BLaER1 treated with 17β-estradiol and CSF1 and Interleukin-3, amounts not matched to agents 10 nM and 100 nM (cell line): ENCODE data around the gene ANXA1.
A peak's percentile ranks its signal among the peaks of the same experiment; 100 is the strongest.

ENCODE experiments used
- H3K27ac ChIP-seq, 11 experiments: shearing (Covaris generic); formaldehyde crosslinking; 2 replicates each; pipeline ENCODE4 v1.8.1; 2022
- H3K27me3 ChIP-seq, 11 experiments: shearing (Covaris generic); formaldehyde crosslinking; 2 replicates each; pipeline ENCODE4 v1.8.1; 2022
- H3K36me3 ChIP-seq, 11 experiments: shearing (Covaris generic); formaldehyde crosslinking; 2 replicates each; pipeline ENCODE4 v1.8.1; 2022
- H3K4me1 ChIP-seq, 10 experiments: shearing (Covaris generic); formaldehyde crosslinking; 2 replicates each; pipeline ENCODE4 v1.8.1; 2022
- H3K4me2 ChIP-seq, 11 experiments: shearing (Covaris generic); formaldehyde crosslinking; 2 replicates each; pipeline ENCODE4 v1.8.1; 2022
- H3K4me3 ChIP-seq, 10 experiments: shearing (Covaris generic); formaldehyde crosslinking; 2 replicates each; pipeline ENCODE4 v1.8.1; 2022
- H3K9ac ChIP-seq, 11 experiments: shearing (Covaris generic); formaldehyde crosslinking; 2 replicates each; pipeline ENCODE4 v1.8.1; 2022
- H3K9me3 ChIP-seq, 11 experiments: shearing (Covaris generic); formaldehyde crosslinking; replicated peaks in 1 of 11; 2 replicates each; pipeline ENCODE4 v1.8.1; 2022
- H4K20me1 ChIP-seq, 11 experiments: shearing (Covaris generic); formaldehyde crosslinking; 2 replicates each; pipeline ENCODE4 v1.8.1; 2022
- Cebpa-rat ChIP-seq, 11 experiments: shearing (Covaris generic); IDR thresholded peaks; 2 replicates each; pipeline ENCODE4 v1.8.1; 2022

The ANXA1 gene

GRCh38 chr9:73135394-73135793 is 16.3 kb upstream of the ANXA1 start:
- Histone ChIP-seq H3K9me3 (no peaks in the 10 kb centered on the region), H4K20me1 (no peaks in the 10 kb centered on the region), H3K27ac (no peak overlapping the region), H3K36me3 (no peaks in the 10 kb centered on the region), H3K4me2 (no peak overlapping the region), H3K4me1 (peaks cover 4 to 55% (median 15%) of the 10 kb centered on the region in 10 experiments; a peak in 18 of 20 replicates), H3K27me3 (no peaks in the 10 kb centered on the region), H3K4me3 (no peak overlapping the region), H3K9ac (no peak overlapping the region)
- no peak for TF ChIP-seq Cebpa-rat (IDR thresholded peaks at IDR 0.05)

DNA sequence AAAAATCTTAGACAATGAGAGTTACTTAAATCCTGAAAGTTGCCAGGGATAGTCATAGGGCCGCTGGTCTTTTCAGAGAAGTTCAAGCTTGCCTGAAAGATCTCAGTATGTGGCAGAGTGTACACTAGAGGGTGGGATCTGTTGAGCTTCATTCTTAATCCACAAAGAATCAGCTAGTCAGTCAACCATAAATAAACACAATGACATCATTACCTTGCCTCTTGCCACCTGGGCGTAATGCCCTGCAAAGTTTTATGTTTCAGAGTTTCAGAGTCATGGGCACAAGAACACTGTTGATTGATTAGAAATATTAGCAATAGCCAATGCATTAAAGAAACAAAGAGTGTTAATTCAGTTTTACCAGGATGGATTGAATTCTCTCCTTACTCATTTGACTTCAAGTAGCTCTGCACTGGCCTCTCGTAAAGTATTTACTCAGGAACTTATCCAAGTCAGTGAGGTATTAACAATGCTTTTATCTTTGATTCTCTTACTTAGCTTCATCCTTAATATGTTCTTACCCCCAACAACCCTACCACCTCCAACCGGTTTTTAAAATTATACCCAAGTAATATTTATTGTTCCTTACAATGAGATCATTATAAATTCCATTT is 14.3 kb upstream of the ANXA1 start:
- no peak for TF ChIP-seq Cebpa-rat (IDR thresholded peaks at IDR 0.05)
- Histone ChIP-seq H4K20me1 (no peaks in the 10 kb centered on the region), H3K9me3 (no peaks in the 10 kb centered on the region; a peak in 1 of 22 replicates), H3K27ac (no peak overlapping the region), H3K9ac (no peak overlapping the region), H3K27me3 (no peaks in the 10 kb centered on the region), H3K4me2 (no peak overlapping the region), H3K4me1 (peaks cover 0 to 57% (median 9%) of the 10 kb centered on the region in 10 experiments; a peak in 11 of 20 replicates), H3K4me3 (no peak overlapping the region), H3K36me3 (no peaks in the 10 kb centered on the region)

DNA sequence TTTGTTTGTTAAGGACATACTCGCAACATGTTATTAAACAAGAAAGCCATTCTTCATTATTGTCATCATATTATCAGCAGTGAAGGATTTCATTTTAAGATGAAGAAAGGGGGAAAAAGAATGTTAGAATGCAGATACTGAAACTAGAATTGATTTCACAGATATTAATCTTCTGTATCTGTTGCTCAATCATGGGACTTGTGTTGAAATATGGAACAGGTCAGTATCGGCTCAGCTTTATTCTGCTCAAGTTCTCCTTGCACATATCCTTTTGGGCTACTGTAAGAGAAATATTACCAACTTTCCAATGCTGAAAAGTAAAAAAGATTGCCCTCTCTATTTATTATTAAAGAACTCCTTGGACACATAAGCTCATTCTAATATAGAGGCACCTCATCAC is 13.8 kb upstream of the ANXA1 start:
- H3K9me3 ChIP-seq, result no peaks in the 10 kb centered on the region; a peak in 1 of 22 replicates
- H4K20me1 ChIP-seq, result no peaks in the 10 kb centered on the region
- TF ChIP-seq Cebpa-rat (IDR thresholded peaks at IDR 0.05), result no peak
- H3K36me3 ChIP-seq, result no peaks in the 10 kb centered on the region
- no peak overlapping the region for H3K27ac ChIP-seq
- H3K4me1 ChIP-seq, result peaks cover 0 to 55% (median 7%) of the 10 kb centered on the region in 10 experiments; a peak in 11 of 20 replicates
- no peak overlapping the region for H3K4me3 ChIP-seq
- H3K4me2 ChIP-seq, result peak overlapping the region in 3 of 11 experiments; percentile 54 to 72 (median 65); a peak in 5 of 22 replicates
- no peaks in the 10 kb centered on the region for H3K27me3 ChIP-seq
- no peak overlapping the region for H3K9ac ChIP-seq

GRCh38 chr9:73138516-73138915 is 13.1 kb upstream of the ANXA1 start:
- peak overlapping the region in 3 of 11 experiments; percentile 54 to 72 (median 65); a peak in 5 of 22 replicates for H3K4me2 ChIP-seq
- TF ChIP-seq Cebpa-rat (IDR thresholded peaks at IDR 0.05), result no peak

GRCh38 chr9:73141282-73141681 is 10.4 kb upstream of the ANXA1 start:
- Histone ChIP-seq H3K4me2 (peak overlapping the region in 2 of 11 experiments; percentile 3 to 26; a peak in 1 of 22 replicates), H3K9ac (no peak overlapping the region), H3K4me3 (no peak overlapping the region), H4K20me1 (no peaks in the 10 kb centered on the region), H3K9me3 (no peaks in the 10 kb centered on the region; a peak in 1 of 22 replicates), H3K27me3 (no peaks in the 10 kb centered on the region), H3K4me1 (peaks cover 0 to 75% (median 26%) of the 10 kb centered on the region in 10 experiments; a peak in 14 of 20 replicates), H3K36me3 (no peaks in the 10 kb centered on the region), H3K27ac (no peak overlapping the region)
- no peak for TF ChIP-seq Cebpa-rat (IDR thresholded peaks at IDR 0.05)

More at GRCh38 chr9:73138516-73138915, 13.1 kb upstream of the ANXA1 start:
- Histone ChIP-seq H3K36me3 (no peaks in the 10 kb centered on the region), H3K27me3 (no peaks in the 10 kb centered on the region), H4K20me1 (no peaks in the 10 kb centered on the region), H3K27ac (peak overlapping the region in 1 of 11 experiments; percentile 32; a peak in 2 of 22 replicates), H3K9me3 (no peaks in the 10 kb centered on the region; a peak in 1 of 22 replicates), H3K4me1 (peaks cover 0 to 55% (median 3%) of the 10 kb centered on the region in 10 experiments; a peak in 12 of 20 replicates), H3K4me3 (no peak overlapping the region), H3K9ac (no peak overlapping the region)

DNA sequence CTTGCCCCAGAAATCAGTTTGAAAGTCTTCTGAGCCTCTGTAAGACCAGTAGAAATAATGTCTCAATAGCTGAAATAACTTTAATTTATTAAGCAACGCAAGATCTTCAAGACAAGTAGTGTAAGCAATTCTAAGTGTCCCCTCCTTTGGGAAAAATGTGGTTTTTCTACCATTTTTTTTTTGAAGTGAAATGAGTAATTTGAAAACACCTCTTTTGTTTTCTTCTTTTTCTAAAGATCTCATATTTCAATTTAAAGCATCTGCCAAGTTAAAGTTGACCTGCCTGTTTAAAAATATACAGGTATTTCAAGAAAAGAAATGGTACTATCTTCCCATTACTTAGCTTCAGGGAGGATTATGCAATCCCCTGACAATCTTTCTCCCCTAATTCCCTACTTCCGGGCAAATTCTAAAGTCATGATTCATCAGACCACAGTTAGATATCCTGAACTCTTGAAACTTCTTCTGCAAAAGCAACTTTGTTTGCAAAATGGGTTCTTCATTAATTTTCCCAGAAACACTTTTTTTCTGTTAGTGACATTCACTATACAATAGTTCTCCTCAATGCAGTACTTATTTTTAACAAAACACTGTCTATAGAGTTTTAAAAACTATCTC is 7.8 kb upstream of the ANXA1 start:
- Histone ChIP-seq H3K9ac (no peak overlapping the region), H3K4me3 (no peak overlapping the region), H3K36me3 (no peaks in the 10 kb centered on the region), H4K20me1 (no peaks in the 10 kb centered on the region), H3K9me3 (no peaks in the 10 kb centered on the region; a peak in 1 of 22 replicates), H3K4me2 (peak overlapping the region in 7 of 11 experiments; percentile 26 to 95 (median 60); a peak in 12 of 22 replicates), H3K4me1 (peaks cover 9 to 85% (median 42%) of the 10 kb centered on the region in 10 experiments; a peak in 19 of 20 replicates), H3K27me3 (no peaks in the 10 kb centered on the region), H3K27ac (peak overlapping the region in 8 of 11 experiments; percentile 26 to 85 (median 54); a peak in 15 of 22 replicates)
- peak in 5 of 11 experiments; percentile 22 to 83 (median 64); a peak in 7 of 22 replicates for TF ChIP-seq Cebpa-rat (IDR thresholded peaks at IDR 0.05)

GRCh38 chr9:73146111-73146815 is 5.4 kb upstream of the ANXA1 start:
- H3K36me3 ChIP-seq, result no peaks in the 10 kb centered on the region
- H3K9me3 ChIP-seq, result no peaks in the 10 kb centered on the region; a peak in 1 of 22 replicates
- no peaks in the 10 kb centered on the region for H3K27me3 ChIP-seq
- H3K27ac ChIP-seq, result peak overlapping the region in 5 of 11 experiments; percentile 2 to 90 (median 83); a peak in 4 of 22 replicates
- H3K4me1 ChIP-seq, result peaks cover 15 to 94% (median 60%) of the 10 kb centered on the region in 10 experiments; a peak in 19 of 20 replicates
- H3K4me2 ChIP-seq, result peak overlapping the region in 5 of 11 experiments; percentile 26 to 95 (median 60); a peak in 9 of 22 replicates
- no peak overlapping the region for H3K4me3 ChIP-seq
- no peak for TF ChIP-seq Cebpa-rat (IDR thresholded peaks at IDR 0.05)
- H4K20me1 ChIP-seq, result no peaks in the 10 kb centered on the region
- no peak overlapping the region for H3K9ac ChIP-seq

DNA sequence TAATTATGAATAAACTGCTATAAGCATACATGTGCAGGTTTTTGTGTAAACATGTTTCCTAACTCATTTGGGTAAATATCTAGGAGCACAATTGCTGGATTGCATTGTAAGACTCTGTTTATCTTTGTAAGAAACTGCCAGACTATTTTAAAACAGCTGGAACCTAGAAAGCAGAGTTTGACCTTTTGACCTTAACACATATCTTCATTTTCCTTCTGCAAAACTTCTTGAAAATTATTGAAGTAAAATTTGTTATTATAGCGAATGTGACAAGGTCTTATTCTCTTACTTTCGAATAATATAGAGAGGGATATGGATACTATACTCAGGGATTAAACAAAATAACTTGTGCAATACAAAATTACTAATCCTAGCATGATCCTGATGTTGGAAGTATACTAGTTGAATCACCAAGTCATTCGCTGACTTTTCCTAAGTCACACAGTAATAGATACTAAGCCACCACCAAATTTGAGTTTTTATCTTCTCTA is 3.2 kb upstream of the ANXA1 start:
- Histone ChIP-seq H4K20me1 (no peaks in the 10 kb centered on the region), H3K4me3 (no peak overlapping the region; a peak in 1 of 20 replicates), H3K36me3 (no peaks in the 10 kb centered on the region), H3K9me3 (no peaks in the 10 kb centered on the region), H3K27me3 (no peaks in the 10 kb centered on the region), H3K9ac (peak overlapping the region in 8 of 11 experiments; percentile 61 to 73 (median 70); a peak in 10 of 22 replicates), H3K4me1 (peaks cover 15 to 89% (median 67%) of the 10 kb centered on the region in 10 experiments; a peak in 19 of 20 replicates), H3K4me2 (peak overlapping the region; percentile 4 to 96 (median 59); a peak in 19 of 22 replicates), H3K27ac (peak overlapping the region; percentile 53 to 92 (median 83); a peak in 21 of 22 replicates)
- no peak for TF ChIP-seq Cebpa-rat (IDR thresholded peaks at IDR 0.05)
